Stimulated activated effector memory CD8-positive, alpha-beta T cell treated with anti-CD3 and anti-CD28 coated beads, Interleukin-12 subunit alpha, Interleukin-12 subunit beta, amount 100 ng/mL, for 72 hours (primary cell): ENCODE data around the gene RET.

ENCODE experiments used
- ATAC-seq: fragments of 150-1000 bp; cut with Tn5 transposase; 2 replicates; pipeline ENCODE4 v1.10.0; 2021
- DNase-seq, 2 donors: peaks; one replicate each; pipeline ENCODE4 v3.0.0; 2021 to 2022; ENCODE audit warnings: low spot score in 2 of 2
- H3K27ac Mint-ChIP-seq: one replicate; pipeline ENCODE4 v1.8.0; 2022; ENCODE audit warnings: mild to moderate bottlenecking, mixed read lengths
- H3K36me3 Mint-ChIP-seq: one replicate; pipeline ENCODE4 v1.8.0; 2022; ENCODE audit warnings: mild to moderate bottlenecking, mixed read lengths
- H3K4me1 Mint-ChIP-seq: one replicate; pipeline ENCODE4 v1.8.0; 2022; ENCODE audit warnings: mixed read lengths
- H3K4me3 Mint-ChIP-seq: one replicate; pipeline ENCODE4 v1.8.0; 2022; ENCODE audit warnings: mild to moderate bottlenecking, mixed read lengths
- H3K9me3 Mint-ChIP-seq: one replicate; pipeline ENCODE4 v1.8.0; 2022; ENCODE audit warnings: mixed read lengths

The RET gene

GRCh38 chr10:43113201-43114087 lies 36.6 kb downstream of the RET start:
- H3K27ac Mint-ChIP-seq = peak overlapping the region; percentile 26
- no peak overlapping the region for H3K4me3 Mint-ChIP-seq
- peaks cover 7% of the 10 kb centered on the region for H3K4me1 Mint-ChIP-seq
- no peak for ATAC-seq
- no peaks in the 10 kb centered on the region for H3K36me3 Mint-ChIP-seq
- no peaks in the 10 kb centered on the region for H3K9me3 Mint-ChIP-seq
- DNase-seq = no peak

- Mint-ChIP-seq H3K36me3 (no peaks in the 10 kb centered on the region), H3K27ac (peak overlapping the region; percentile 26), H3K4me1 (peaks cover 13% of the 10 kb centered on the region), H3K9me3 (no peaks in the 10 kb centered on the region), H3K4me3 (no peak overlapping the region)
- ATAC-seq = no peak
- no peak for DNase-seq
Measured at GRCh38 chr10:43114088-43114742, 37.3 kb downstream of the RET start.

GRCh38 chr10:43114743-43115611 lies 38.1 kb downstream of the RET start:
- Mint-ChIP-seq H3K9me3 (no peaks in the 10 kb centered on the region), H3K4me1 (peaks cover 15% of the 10 kb centered on the region), H3K4me3 (no peak overlapping the region), H3K27ac (peak overlapping the region; percentile 52), H3K36me3 (no peaks in the 10 kb centered on the region)
- DNase-seq (no peak), ATAC-seq (no peak)

- peaks cover 19% of the 10 kb centered on the region for H3K4me1 Mint-ChIP-seq
- H3K9me3 Mint-ChIP-seq = no peaks in the 10 kb centered on the region
- ATAC-seq (no peak), DNase-seq (no peak)
- H3K27ac Mint-ChIP-seq = peak overlapping the region; percentile 52
- no peak overlapping the region for H3K4me3 Mint-ChIP-seq
- peaks cover 7% of the 10 kb centered on the region for H3K36me3 Mint-ChIP-seq
Measured at GRCh38 chr10:43115881-43116595, 39.2 kb downstream of the RET start.

GRCh38 chr10:43116596-43116995 lies 39.7 kb downstream of the RET start:
- Mint-ChIP-seq H3K4me3 (no peak overlapping the region), H3K27ac (no peak overlapping the region), H3K36me3 (peaks cover 7% of the 10 kb centered on the region), H3K4me1 (peaks cover 25% of the 10 kb centered on the region), H3K9me3 (no peaks in the 10 kb centered on the region)
- DNase-seq = no peak
- no peak for ATAC-seq

GRCh38 chr10:43117031-43117776 lies 40.3 kb downstream of the RET start:
- H3K36me3 Mint-ChIP-seq = peaks cover 12% of the 10 kb centered on the region
- ATAC-seq (no peak), DNase-seq (no peak)
- H3K4me1 Mint-ChIP-seq = peaks cover 31% of the 10 kb centered on the region
- no peak overlapping the region for H3K27ac Mint-ChIP-seq
- H3K9me3 Mint-ChIP-seq = no peaks in the 10 kb centered on the region
- H3K4me3 Mint-ChIP-seq = no peak overlapping the region

DNA sequence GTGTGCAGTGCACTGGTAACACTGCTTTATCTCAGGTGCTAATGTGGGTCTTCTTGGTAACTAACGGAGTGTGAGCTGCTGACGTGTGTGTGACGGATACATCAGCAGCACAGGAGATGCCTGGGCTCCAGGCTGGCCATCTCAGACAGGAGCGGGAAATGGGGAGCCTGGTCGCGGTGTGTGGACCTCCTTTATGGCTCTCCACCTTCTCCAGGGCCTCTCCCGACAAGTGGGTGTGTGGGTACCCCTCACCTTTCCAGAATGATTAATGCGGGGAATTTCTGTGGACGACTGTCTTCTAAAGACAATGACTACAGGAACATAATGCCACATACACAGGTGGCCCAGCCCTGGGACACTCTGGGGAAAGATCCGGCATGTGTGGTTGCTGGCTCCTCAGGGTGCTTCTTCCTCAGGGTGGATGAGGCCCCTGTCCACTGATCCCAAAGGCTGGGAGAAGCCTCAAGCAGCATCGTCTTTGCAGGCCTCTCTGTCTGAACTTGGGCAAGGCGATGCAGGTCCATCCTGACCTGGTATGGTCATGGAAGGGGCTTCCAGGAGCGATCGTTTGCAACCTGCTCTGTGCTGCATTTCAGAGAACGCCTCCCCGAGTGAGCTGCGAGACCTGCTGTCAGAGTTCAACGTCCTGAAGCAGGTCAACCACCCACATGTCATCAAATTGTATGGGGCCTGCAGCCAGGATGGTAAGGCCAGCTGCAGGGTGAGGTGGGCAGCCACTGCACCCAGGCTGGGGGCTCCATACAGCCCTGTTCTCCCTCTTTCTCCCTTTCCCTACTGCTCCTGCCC lies 41.1 kb downstream of the RET start:
- H3K27ac Mint-ChIP-seq = peak overlapping the region; percentile 61
- H3K4me3 Mint-ChIP-seq = no peak overlapping the region

GRCh38 chr10:43118631-43119415 lies 42.0 kb downstream of the RET start:
- H3K27ac Mint-ChIP-seq = peak overlapping the region; percentile 61
- no peak for ATAC-seq
- peaks cover 12% of the 10 kb centered on the region for H3K36me3 Mint-ChIP-seq
- no peak overlapping the region for H3K4me3 Mint-ChIP-seq
- no peaks in the 10 kb centered on the region for H3K9me3 Mint-ChIP-seq
- H3K4me1 Mint-ChIP-seq = peaks cover 35% of the 10 kb centered on the region
- no peak for DNase-seq

More for the DNA sequence above, 41.1 kb downstream of the RET start:
- DNase-seq (no peak), ATAC-seq (no peak)
- Mint-ChIP-seq H3K4me1 (peaks cover 35% of the 10 kb centered on the region), H3K9me3 (no peaks in the 10 kb centered on the region), H3K36me3 (peaks cover 12% of the 10 kb centered on the region)

DNA sequence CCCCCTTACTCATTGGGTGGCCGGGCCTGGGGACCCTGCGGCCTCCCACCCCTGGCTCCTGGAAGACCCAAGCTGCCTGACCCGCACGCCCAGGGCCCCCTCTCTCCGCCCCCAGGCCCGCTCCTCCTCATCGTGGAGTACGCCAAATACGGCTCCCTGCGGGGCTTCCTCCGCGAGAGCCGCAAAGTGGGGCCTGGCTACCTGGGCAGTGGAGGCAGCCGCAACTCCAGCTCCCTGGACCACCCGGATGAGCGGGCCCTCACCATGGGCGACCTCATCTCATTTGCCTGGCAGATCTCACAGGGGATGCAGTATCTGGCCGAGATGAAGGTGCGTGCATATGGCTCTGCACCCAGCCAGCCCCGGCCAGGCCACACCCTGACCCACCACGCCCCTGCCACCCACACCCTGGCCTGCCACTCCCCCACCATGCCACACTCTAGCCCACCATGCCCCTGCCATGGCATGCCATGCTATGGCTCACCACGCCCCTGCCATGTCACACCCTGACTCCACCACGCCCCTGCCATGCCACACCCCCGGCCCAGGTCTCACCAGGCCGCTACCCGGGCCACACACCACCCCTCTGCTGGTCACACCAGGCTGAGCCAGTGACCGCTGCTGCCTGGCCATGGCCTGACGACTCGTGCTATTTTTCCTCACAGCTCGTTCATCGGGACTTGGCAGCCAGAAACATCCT lies 42.7 kb downstream of the RET start:
- no peak for DNase-seq
- H3K4me3 Mint-ChIP-seq = no peak overlapping the region
- peaks cover 35% of the 10 kb centered on the region for H3K4me1 Mint-ChIP-seq
- peak overlapping the region; percentile 89 for H3K27ac Mint-ChIP-seq
- ATAC-seq = no peak
- H3K9me3 Mint-ChIP-seq = no peaks in the 10 kb centered on the region
- peaks cover 12% of the 10 kb centered on the region for H3K36me3 Mint-ChIP-seq

DNA sequence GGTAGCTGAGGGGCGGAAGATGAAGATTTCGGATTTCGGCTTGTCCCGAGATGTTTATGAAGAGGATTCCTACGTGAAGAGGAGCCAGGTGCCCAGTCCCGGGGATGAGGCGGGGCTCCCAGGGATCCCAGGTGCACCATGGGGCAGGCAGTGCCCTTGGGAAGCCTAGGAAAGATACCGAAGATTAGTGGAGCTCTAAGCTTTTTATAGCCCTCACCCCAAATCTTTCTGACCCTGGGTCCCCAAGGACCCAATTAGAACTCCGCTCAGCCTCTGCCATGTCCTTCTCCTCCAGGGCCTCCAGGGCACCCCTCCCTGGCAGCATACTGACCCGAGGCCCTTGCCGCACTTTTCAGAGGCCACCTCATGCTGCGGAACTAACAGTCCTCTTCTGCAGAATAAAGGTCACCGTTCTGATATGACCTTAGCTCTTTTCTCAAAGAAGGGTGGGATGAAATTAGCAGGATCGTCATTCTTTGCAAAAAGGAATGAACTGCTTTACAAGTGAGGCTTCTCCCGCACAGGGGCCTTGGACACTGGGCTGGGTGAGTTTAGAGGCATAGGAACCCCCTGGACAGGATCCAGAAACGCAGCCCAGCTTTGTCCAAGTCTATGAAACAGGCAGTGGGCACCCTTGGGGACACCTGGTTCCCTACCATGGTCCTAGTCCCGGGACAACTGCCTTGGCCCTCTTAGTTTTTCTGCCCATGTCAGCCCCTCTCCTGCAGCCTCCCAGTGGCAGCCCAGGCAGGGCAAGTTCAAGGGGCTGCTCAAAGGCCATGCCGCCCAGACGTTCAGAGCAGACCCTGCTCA lies 43.5 kb downstream of the RET start:
- peak overlapping the region; percentile 60 for H3K4me3 Mint-ChIP-seq
- DNase-seq = no peak
- H3K9me3 Mint-ChIP-seq = no peaks in the 10 kb centered on the region
- no peak for ATAC-seq
- H3K4me1 Mint-ChIP-seq = peaks cover 35% of the 10 kb centered on the region
- H3K36me3 Mint-ChIP-seq = peaks cover 12% of the 10 kb centered on the region
- peak overlapping the region; percentile 89 for H3K27ac Mint-ChIP-seq

DNA sequence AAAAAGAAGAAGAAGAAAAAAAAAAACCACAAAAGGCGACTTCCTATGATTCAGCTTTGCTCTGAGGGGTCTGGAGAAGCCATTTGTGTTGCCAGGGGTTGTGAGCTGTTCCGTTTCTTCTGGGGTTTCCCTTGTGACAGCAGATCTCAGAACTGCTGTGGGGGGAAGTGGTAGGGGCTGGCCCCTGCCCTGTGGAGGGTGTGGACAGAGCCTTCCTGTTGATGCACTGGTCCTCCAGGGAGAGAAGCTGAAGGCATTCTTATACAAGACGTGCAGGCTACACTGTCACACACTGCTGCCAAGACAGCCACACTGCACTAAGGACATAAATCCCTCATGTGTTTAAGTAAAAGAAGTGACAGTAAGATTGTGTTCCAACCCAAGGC lies 44.1 kb downstream of the RET start:
- ATAC-seq (peak; percentile 98), DNase-seq (peak; percentile 59 to 86)
- H3K9me3 Mint-ChIP-seq = no peaks in the 10 kb centered on the region
- H3K36me3 Mint-ChIP-seq = peaks cover 12% of the 10 kb centered on the region
- peak overlapping the region; percentile 89 for H3K27ac Mint-ChIP-seq
- peak overlapping the region; percentile 60 for H3K4me3 Mint-ChIP-seq
- peaks cover 35% of the 10 kb centered on the region for H3K4me1 Mint-ChIP-seq

- Mint-ChIP-seq H3K36me3 (peaks cover 12% of the 10 kb centered on the region), H3K4me1 (peaks cover 36% of the 10 kb centered on the region), H3K27ac (peak overlapping the region; percentile 89), H3K9me3 (no peaks in the 10 kb centered on the region), H3K4me3 (peak overlapping the region; percentile 60)
- DNase-seq (peak in 1 of 2 donors; percentile 59), ATAC-seq (no peak)
Measured at GRCh38 chr10:43121444-43121843, 44.6 kb downstream of the RET start.
